HUES48 (cell line): ENCODE results near the gene SH3RF1.
"Not testable (repeated sequence)": the region's sequence is repeated elsewhere in the genome, so short reads cannot be mapped to it uniquely, and the experiment has no call there.

Experiments
- H3K27ac ChIP-seq: one replicate; pipeline ENCODE4 v1.7.0; 2013; ENCODE audit warnings: low read depth, low read length, inconsistent platforms
- H3K27me3 ChIP-seq: 2 replicates; pipeline ENCODE4 v1.6.1; 2013; ENCODE audit warnings: mild to moderate bottlenecking, low read length; ENCODE audit not compliant: control insufficient read depth, insufficient read depth
- H3K36me3 ChIP-seq: 2 replicates; pipeline ENCODE4 v1.6.1; 2013; ENCODE audit warnings: low read length; ENCODE audit not compliant: control insufficient read depth, insufficient read depth
- H3K4me1 ChIP-seq: 2 replicates; pipeline ENCODE4 v1.6.1; 2013; ENCODE audit warnings: mild to moderate bottlenecking, low read length; ENCODE audit not compliant: control insufficient read depth, insufficient read depth
- H3K4me3 ChIP-seq: 2 replicates; pipeline ENCODE4 v1.5.1; 2013; ENCODE audit warnings: mild to moderate bottlenecking, low read depth, low read length
- H3K9ac ChIP-seq: 2 replicates; pipeline ENCODE4 v1.6.1; 2013; ENCODE audit warnings: mild to moderate bottlenecking, low read depth, low read length, moderate library complexity
- H3K9me3 ChIP-seq: 2 replicates; pipeline ENCODE4 v1.6.1; 2013; ENCODE audit warnings: low read length; ENCODE audit not compliant: control insufficient read depth, insufficient read depth

Gene SH3RF1

DNA sequence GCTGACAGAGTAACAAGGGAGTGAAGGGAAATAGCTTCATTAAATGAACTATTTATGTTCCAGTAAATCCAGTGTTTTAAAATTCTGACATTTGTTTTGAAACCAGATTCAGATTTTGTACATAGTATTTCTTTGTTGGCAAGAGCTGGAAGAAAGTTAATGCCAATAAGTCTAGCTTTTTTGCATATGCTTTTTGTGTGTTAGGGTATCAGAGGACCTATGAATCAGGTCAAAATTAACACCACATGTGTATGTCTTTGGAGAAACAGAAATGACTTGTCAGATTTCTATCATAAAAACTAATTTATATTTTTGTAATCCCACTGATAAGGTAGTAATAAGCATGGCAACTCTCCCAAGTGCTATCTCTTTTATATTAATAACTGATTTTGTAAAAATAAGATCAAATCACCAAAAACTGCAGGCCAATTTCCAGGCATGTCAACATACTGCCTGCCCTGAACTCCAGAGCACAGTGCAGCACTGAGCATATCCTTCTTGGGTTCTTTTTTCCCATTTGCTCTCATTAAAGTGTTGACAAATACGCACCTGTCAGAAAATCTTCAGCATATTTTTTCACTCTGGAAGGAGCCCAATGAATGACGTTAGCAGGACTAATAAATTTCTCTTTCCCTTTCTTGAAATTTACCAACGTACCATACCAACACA lies 65.5 kb downstream of the SH3RF1 start:
- Histone ChIP-seq H3K9ac (no peak overlapping the region), H3K4me3 (no peak overlapping the region), H3K9me3 (no peaks in the 10 kb centered on the region), H3K27ac (no peak overlapping the region), H3K27me3 (no peaks in the 10 kb centered on the region), H3K4me1 (peaks cover 26% of the 10 kb centered on the region), H3K36me3 (no peaks in the 10 kb centered on the region)

DNA sequence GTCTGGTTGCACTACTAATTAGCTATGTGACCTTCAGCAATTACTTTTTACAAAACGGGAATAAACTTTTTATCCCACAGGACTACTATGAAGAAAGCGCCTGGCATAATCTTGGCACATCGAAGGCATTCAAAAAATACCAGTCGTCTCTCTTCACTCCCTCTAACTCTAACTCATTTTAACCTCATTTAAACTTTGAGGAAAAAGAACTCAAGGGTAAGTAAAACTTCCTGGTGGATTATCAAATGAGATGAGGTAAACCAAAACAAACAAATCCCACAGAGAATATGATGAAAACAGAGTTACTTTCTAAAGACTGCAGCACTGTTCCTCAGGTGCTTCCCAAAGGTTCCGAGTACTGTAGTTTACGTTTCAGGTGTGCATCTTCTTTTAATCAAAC lies 66.9 kb downstream of the SH3RF1 start:
- H3K36me3 ChIP-seq, result no peaks in the 10 kb centered on the region
- no peak overlapping the region for H3K4me3 ChIP-seq
- H3K27me3 ChIP-seq, result no peaks in the 10 kb centered on the region
- H3K9me3 ChIP-seq, result no peaks in the 10 kb centered on the region
- peaks cover 26% of the 10 kb centered on the region for H3K4me1 ChIP-seq
- no peak overlapping the region for H3K27ac ChIP-seq
- no peak overlapping the region for H3K9ac ChIP-seq

DNA sequence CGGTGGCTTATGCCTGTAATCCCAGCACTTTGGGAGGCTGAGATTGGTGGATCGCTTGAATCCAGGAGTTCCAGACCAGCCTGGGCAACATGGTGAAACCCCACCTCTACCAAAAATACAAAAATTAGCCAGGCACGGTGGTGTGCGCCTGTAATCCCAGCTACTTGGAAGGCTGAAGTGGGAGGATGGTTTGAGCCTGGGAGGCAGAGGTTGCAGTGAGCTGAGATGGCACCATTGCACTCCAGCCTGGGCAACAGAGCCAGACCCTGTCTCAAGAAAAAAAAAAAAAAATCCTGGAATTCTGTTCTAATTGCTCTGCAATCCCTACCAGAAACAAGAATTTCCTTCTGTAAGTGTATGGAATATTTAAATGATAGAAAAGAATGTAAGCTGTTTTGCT lies 67.5 kb downstream of the SH3RF1 start:
- not testable (repeated sequence) for H3K27ac ChIP-seq, H3K4me3 ChIP-seq, H3K9ac ChIP-seq, H3K27me3 ChIP-seq, H3K9me3 ChIP-seq, H3K36me3 ChIP-seq
- H3K4me1 ChIP-seq, result peaks cover 23% of the 10 kb centered on the region

DNA sequence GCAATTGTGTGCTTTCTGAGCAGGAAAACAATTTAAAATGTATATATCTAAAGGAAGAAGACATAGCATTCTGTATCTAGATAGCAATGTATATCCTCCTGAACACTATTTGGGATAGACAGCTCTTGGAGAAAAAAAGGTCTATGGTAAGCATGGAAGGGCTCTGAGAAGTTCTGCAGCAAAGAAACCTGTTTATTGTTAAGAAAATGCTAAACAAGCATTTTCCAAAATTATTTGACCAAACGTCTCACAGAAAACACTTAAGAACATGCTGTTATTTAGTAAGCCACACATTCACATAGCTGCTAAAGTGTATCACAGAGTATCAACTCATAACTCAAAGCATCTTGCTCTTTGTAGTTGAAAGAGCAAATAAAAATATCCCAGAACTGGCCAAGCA lies 67.9 kb downstream of the SH3RF1 start:
- Histone ChIP-seq H3K36me3 (no peaks in the 10 kb centered on the region), H3K4me1 (peaks cover 19% of the 10 kb centered on the region)

DNA sequence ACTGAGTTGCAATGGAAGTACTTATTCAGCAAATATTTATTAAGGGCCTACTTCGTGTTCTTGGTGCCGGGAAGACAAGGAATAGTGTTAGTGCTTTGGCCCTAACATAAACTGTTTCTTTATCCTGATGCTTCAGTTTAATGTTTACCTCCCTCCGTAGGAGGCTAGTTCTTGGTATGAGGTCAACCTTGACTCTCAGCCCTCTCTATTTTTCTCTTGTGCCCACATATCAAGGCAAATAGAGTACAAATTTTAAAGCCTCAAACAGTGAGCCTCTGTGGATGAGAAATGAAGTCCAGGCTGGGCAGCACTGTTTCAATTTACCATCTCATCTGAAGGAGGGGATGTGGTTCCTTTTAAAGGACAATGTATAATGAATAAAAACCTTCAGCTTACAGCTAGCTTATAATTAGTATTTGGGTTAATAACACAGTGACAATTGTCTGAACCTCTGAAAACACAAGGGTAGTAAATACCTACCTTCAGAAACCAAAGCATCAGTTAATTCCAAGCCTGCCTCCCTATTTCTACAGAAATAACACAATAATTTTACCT lies 68.5 kb downstream of the SH3RF1 start:
- Histone ChIP-seq H3K27ac (no peak overlapping the region), H3K36me3 (no peaks in the 10 kb centered on the region), H3K9me3 (no peaks in the 10 kb centered on the region), H3K27me3 (no peaks in the 10 kb centered on the region), H3K4me1 (peaks cover 14% of the 10 kb centered on the region), H3K9ac (no peak overlapping the region), H3K4me3 (no peak overlapping the region)

More for the DNA sequence above, 67.9 kb downstream of the SH3RF1 start:
- Histone ChIP-seq H3K27ac (no peak overlapping the region), H3K4me3 (no peak overlapping the region), H3K27me3 (no peaks in the 10 kb centered on the region), H3K9me3 (no peaks in the 10 kb centered on the region), H3K9ac (no peak overlapping the region)

DNA sequence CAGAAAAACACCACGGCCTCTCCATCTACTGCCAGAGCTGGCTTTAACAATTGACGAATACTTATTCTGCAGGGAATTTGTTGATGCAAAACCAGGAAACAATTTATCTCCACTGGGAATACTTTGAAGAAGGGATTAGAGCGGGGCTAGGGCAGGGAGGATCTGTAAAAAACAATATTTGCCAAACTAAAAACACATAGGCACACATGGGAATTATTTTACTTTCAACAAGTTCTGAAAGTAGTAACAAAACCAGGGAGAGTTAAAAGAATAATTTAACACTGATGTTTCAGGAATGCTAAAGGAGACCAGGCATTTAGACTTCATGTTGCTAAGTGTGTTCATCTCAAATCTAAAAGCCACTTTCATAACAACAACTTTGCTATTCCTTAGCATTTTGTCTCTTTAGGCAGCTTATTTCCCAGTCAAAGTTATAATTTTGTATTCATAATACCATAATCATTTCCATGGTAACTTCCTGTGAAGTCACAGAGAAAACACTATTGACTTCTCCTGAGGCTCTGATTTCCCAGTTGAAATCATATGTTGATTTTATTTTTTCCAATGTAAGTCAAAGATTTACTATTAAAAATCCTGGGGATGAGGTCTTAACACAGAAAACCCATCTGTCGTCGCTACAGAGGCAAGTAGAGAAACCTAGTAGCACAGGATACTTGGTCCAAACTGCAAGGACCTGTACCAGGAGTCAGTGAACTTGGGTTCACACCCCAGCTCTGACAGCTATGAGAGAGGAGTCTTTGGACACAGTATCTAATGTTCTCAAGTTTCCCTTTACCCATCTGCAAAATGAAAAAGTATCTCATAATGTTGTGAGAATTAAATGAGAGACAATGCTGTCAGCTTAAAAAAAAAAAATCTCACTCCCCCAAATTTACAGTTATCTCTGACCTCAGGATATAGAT lies 69.3 kb downstream of the SH3RF1 start:
- H3K36me3 ChIP-seq, result no peaks in the 10 kb centered on the region
- H3K27me3 ChIP-seq, result no peaks in the 10 kb centered on the region
- H3K9me3 ChIP-seq, result no peaks in the 10 kb centered on the region
- no peak overlapping the region for H3K27ac ChIP-seq
- H3K9ac ChIP-seq, result no peak overlapping the region
- H3K4me3 ChIP-seq, result no peak overlapping the region
- H3K4me1 ChIP-seq, result peaks cover 14% of the 10 kb centered on the region

DNA sequence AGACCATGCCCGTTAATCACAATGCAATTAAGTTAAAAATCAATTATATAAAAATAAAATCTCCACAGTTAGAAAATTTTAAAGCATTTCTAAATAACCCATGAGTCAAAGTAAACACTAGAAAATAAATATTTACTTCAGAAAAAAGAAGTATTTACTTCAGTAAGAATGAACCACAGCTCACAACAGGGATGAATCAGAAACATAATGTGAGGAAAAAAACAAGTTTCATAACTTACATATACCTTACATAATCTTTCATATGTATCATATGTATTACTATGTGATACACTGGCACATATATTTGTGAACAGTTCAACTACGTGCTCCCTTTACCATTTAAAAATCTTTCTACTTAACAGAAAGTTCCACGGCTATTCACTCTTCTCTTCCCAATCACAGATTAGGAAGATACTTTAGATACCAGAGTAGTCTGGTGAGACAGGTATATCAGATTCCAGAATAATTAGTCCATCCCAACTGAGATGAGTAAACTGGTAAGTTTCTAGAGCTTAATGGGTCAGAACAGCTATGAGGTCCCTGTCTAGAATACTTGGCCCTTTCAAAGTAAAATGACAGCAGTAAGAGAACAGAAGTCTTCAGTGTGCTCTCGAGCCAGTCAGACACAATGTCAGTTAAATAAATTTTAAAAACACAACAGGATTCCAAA lies 70.3 kb downstream of the SH3RF1 start:
- no peak overlapping the region for H3K9ac ChIP-seq
- peaks cover 14% of the 10 kb centered on the region for H3K4me1 ChIP-seq
- no peak overlapping the region for H3K4me3 ChIP-seq
- H3K27me3 ChIP-seq, result no peaks in the 10 kb centered on the region
- no peaks in the 10 kb centered on the region for H3K36me3 ChIP-seq
- no peaks in the 10 kb centered on the region for H3K9me3 ChIP-seq
- no peak overlapping the region for H3K27ac ChIP-seq

DNA sequence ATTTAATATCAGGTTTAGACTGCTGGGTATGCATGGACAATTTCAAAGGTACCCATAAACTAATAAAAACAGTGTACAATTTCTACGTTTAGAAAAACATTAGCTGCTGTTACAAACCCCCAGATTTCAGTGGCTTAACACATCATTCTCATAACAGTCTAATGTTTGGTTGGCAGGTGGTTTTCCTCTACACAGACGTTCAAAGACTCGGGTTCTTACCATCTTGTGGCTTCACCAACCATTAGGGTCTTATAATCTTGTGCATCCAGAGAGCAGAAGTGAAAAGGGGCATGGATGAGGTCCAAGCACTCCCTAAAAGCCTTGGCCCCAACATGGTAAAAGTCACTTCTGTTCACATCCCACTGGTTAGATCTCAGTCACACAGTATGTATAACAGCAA lies 71.6 kb downstream of the SH3RF1 start:
- H3K4me3 ChIP-seq, result no peak overlapping the region
- no peak overlapping the region for H3K9ac ChIP-seq
- H3K27me3 ChIP-seq, result no peaks in the 10 kb centered on the region
- H3K4me1 ChIP-seq, result peaks cover 14% of the 10 kb centered on the region
- H3K27ac ChIP-seq, result no peak overlapping the region
- H3K36me3 ChIP-seq, result no peaks in the 10 kb centered on the region
- no peaks in the 10 kb centered on the region for H3K9me3 ChIP-seq

DNA sequence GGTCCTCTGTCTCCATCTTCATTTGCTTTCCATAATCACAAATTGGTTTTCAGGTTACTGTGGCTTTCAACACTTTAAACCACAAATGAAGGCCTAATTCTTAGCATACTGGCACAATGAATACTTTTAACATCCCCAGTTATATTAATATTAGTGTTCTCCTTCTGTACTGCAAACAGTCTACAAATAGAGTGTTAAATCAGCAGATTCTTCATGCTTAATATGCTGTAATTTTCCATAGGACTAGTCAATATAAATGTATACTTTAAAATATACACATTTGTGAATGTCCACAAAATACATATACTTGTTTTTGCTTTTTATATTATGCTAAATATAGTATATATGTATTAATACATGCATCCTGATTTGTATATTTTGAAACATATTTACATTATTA lies 72.6 kb downstream of the SH3RF1 start:
- Histone ChIP-seq H3K9ac (no peak overlapping the region), H3K27me3 (no peaks in the 10 kb centered on the region), H3K4me3 (no peak overlapping the region), H3K27ac (no peak overlapping the region), H3K9me3 (no peaks in the 10 kb centered on the region), H3K36me3 (no peaks in the 10 kb centered on the region), H3K4me1 (peaks cover 14% of the 10 kb centered on the region)

DNA sequence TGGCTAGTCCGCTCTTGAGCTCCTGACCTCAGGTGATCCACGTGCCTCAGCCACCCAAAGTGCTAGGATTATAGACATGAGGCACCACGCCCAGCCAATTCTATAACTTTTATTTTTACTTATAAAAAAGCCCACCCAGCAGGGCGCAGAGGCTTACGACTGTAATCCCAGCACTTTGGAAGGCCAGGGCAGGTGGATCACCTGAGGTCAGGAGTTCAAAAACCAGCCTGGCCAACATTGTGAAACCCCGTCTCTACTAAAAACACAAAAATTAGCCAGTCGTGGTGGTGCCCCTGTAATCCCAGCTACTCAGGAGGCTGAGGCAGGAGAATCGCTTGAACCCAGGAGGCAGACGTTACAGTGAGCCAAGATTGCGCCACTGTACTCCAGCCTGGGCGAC lies 73.5 kb downstream of the SH3RF1 start:
- not testable (repeated sequence) for H3K27ac ChIP-seq, H3K36me3 ChIP-seq, H3K4me3 ChIP-seq, H3K9me3 ChIP-seq, H3K9ac ChIP-seq, H3K27me3 ChIP-seq
- peaks cover 12% of the 10 kb centered on the region for H3K4me1 ChIP-seq

DNA sequence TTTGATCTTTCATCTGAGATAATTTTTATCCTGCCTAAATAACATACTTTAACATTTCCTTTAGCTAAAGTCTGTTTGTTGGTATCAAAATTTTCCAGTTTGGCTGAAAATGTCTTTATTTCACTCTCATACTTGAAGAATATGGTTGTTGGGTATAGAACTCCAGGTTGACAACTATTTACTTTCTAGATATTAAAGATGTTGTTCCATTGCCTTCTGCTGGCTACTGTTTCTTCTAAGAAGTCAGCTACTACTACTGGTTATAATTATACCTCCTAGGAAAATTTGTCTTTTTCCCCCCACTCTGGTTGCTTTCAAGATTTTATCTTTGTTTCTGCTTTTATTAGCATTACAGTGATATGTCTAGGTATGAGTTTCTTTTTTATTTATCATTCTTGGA lies 75.7 kb downstream of the SH3RF1 start:
- Histone ChIP-seq H3K4me3 (no peak overlapping the region), H3K9me3 (no peaks in the 10 kb centered on the region), H3K27ac (no peak overlapping the region), H3K36me3 (no peaks in the 10 kb centered on the region), H3K9ac (no peak overlapping the region), H3K4me1 (no peaks in the 10 kb centered on the region; the same call in 1 of the 2 replicates), H3K27me3 (no peaks in the 10 kb centered on the region)
